Mesenteric fat pad (tissue), 1 donor: ENCODE measurements around the gene TIAL1. TPM values are rescaled to one million over a fixed set of nuclear protein-coding genes. Genes with fewer than 3 reads are reported as not detected.
"Not testable (repeated sequence)": the region's sequence is repeated elsewhere in the genome, so short reads cannot be mapped to it uniquely, and the experiment has no call there.

Experiments used
- DNase-seq: peaks from one replicate; pipeline ENCODE4 v3.0.0-alpha.2; 2020; ENCODE audit warnings: low spot score
- total RNA-seq: library from RNA; stranded (reverse); fragmentation: NEBNext Ultra II Directional; extraction: Animal tissue kit (Norgen Biotek cat#: 25700); gene quantifications from one replicate; pipeline ENCODE4 v1.2.1, GENCODE V29; 2021
- donor health status: DM: yes; HTN: yes; CAD: no.

TIAL1 gene
- total RNA-seq, 1 donor from 2014 or later, result 97.6 TPM

GRCh38 chr10:119614686-119615085, 17.9 kb upstream of the TIAL1 start:
- DNase-seq, result no peak

DNA sequence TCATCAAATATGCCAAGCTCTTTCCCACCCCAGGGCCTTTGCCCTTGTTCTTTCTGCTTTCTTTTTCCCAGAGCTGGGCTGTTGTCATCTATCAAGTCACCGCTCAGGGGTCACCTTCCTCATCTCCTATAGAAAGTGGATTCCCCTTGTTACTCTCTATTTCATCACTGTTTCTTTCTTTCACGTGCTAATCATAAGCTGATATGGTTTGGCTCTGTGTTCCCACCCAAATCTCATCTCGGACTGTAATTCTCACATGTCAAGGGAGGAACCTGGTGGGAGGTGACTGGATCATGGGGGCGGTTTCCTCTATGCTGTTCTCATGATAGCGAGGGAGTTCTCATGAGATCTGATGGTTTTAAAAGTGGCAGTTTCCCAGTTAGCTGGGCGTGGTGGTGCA, 17.0 kb upstream of the TIAL1 start:
- DNase-seq, result no peak

GRCh38 chr10:119611433-119611832, 14.7 kb upstream of the TIAL1 start:
- DNase-seq, result no peak

GRCh38 chr10:119609516-119609915, 12.8 kb upstream of the TIAL1 start:
- no peak for DNase-seq

GRCh38 chr10:119608316-119609155, 11.8 kb upstream of the TIAL1 start:
- no peak for DNase-seq

- DNase-seq, result no peak
Observed at GRCh38 chr10:119604468-119604867, 7.7 kb upstream of the TIAL1 start.

GRCh38 chr10:119602241-119603095, 5.7 kb upstream of the TIAL1 start:
- no peak for DNase-seq

GRCh38 chr10:119598397-119598796, 1.6 kb upstream of the TIAL1 start:
- no peak for DNase-seq

- DNase-seq, result no peak
Observed at GRCh38 chr10:119597405-119598186, 832 bp upstream of the TIAL1 start.

DNA sequence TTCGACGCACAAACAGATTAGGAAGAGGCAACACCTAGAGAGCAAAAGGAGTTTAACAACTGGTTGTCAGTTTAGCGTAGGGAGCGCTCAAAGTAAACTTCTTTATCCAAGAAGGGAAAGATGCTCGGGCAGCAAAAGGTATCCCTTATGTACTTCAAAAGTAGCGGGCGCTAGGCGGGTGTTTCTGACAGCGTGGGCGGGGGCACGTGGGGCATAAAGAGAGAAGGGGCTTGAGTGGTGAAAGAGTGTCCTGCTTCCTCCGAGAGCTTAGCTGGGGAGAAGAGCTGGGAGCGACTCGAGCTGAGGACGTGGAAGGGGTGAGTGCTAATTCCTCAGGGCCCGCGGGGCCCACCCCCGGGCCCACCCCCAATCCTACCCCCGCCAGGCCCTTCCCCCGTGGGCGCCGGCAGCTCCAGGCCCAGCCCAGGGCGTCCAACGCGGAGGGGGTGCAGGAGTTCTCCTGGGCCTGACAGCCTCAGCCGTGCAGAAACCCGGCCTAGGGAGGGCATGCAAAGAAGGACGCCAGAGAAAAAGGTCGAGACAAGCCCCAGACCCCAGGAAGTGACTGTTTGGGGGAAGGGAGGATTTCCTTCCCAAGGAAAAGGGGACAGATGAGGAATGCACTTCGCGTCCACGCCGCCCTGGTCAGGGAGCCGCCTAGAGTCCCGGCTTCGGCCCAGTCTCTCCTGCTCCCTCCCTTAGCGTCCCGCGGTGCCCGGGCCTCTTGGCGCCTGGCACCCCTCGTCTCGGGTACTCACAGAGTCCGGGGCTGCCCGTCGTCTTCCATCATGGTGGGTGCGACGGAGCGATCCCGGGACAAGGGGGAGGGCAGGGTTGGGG, 868 bp downstream of the TIAL1 start:
- DNase-seq, result no peak

GRCh38 chr10:119595134-119595675, 1.6 kb downstream of the TIAL1 start:
- DNase-seq, result no peak

GRCh38 chr10:119588071-119588470, 8.7 kb downstream of the TIAL1 start:
- DNase-seq, result no peak

DNA sequence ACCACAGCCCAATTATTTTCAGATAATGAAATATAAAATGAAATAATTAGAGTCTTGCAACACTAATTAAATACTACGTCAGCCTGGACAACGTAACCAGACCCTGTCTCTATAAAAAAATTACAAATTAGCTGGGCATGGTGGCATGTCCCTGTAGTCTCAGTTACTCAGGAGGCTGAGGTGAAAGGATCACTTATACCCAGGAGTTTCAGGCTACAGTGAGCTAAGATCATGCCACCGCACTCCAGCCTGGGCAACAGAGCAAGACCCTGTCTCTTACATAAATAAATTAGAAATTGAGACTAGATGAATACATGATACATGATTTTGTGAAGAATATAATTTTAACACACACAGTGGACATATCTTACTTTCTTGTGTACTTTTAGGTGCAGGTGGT, 18.4 kb downstream of the TIAL1 start:
- no peak for DNase-seq

- DNase-seq, result no peak
Observed at GRCh38 chr10:119575991-119576390, 20.8 kb downstream of the TIAL1 start.

- no peak for DNase-seq
Observed at GRCh38 chr10:119575506-119575905, 21.3 kb downstream of the TIAL1 start.

GRCh38 chr10:119567978-119568377, 28.8 kb downstream of the TIAL1 start:
- DNase-seq, result no peak

GRCh38 chr10:119562097-119562496, 34.7 kb downstream of the TIAL1 start:
- DNase-seq, result no peak

- DNase-seq, result not testable (repeated sequence)
Observed at GRCh38 chr10:119559511-119559910, 37.3 kb downstream of the TIAL1 start.

DNA sequence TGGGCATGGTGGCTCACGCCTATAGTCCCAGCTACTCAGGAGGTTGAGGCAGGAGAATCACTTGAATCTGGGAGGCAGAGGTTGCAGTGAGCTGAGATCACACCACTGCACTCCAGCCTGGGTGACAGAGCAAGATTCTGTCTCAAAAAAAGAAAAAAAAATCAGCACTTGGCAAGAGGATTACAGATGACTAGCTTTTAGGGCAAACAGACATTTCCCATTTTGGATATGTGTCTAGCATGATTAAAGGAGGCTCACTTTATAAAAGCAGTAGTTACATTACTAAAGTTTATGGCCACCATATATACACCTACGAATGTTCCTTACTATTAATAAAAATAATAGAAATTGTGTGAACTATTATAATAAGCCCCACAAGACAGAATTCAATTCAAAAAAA, 40.7 kb downstream of the TIAL1 start:
- not testable (repeated sequence) for DNase-seq

DNA sequence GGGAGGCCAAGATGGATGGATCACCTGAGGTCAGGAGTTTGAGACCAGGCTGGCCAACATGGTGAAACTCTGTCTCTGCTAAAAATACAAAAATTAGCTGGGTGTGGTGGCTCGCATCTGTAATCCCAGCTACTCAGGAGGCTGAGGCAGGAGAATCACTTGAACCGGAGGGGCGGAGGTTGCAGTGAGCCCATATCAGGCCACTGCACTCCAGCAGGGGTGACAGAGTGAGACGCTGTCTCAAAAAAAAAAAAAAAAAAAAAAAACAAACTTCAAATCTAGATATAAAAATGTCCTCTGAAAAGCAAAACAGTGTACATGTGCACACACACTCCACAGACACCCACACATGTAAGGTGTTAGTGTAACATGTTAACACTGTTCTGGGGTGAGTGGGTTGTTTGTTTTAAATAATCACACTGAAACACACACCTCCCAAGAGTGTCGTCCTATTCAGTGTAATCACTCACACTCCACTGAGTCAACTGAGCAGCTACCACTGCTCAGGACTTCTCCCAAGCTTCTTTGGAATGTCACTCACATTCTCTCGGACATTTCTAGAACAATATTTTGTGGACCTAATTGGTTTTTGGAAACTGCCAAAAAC, 41.5 kb downstream of the TIAL1 start:
- no peak for DNase-seq
